AG04449 (cell line): Measurements from ENCODE around the gene MLH1.
A peak's percentile ranks its signal among the peaks of the same experiment; 100 is the strongest.

Experiments
- CTCF ChIA-PET: fragments of 350-600 bp; formaldehyde crosslinking; extraction: SDS; loops from one replicate; lab custom pipeline; 2021; ENCODE audit warnings: antibody characterized with exemption; lab: Yijun Ruan, JAX
- POLR2A ChIA-PET: fragments of 400-600, 350-600 bp; formaldehyde crosslinking; extraction: SDS; loops from one replicate; lab custom pipeline; 2020; ENCODE audit warnings: antibody characterized with exemption, inconsistent platforms; lab: Yijun Ruan, JAX
- DNase-seq: peaks from one replicate; pipeline ENCODE4 v3.0.0-alpha.2; 2010; ENCODE audit warnings: low read depth, low spot score
- H3K4me3 ChIP-seq: 2 replicates; pipeline ENCODE4 v1.5.1; 2011; ENCODE audit warnings: low read depth, mild to moderate bottlenecking, control low read depth, low read length
- TF ChIP-seq, protein P1 (sequence below): IDR thresholded peaks from one replicate; pipeline ENCODE4 v1.5.1; 2011; ENCODE audit warnings: mild to moderate bottlenecking, moderate library complexity, low read length, control low read depth, inconsistent platforms; ENCODE audit not compliant: insufficient read depth; ENCODE audit errors: missing control alignments

The MLH1 gene

DNA sequence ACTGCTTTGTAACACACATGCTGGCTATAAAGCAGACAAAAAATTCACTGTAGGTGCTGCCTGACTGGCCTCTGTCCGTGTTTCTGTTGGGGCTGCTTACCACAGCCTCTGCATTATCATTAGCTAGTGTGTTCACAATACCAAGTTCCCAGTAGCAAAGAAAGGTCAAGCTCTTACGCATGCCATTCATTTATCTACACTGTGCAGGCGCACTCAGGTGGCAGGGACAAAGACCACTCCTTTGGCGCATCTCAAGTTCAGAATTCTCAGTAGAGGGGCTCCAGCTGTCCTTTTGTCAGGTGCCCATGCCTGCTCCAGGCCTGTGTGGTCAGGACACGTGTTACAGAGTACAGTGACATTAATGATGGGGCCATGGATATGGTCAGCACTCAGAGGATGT lies 22.3 kb downstream of the MLH1 start:
- DNase-seq: no peak
- POLR2A ChIA-PET: no interaction called here
- no peak overlapping the region for H3K4me3 ChIP-seq
- CTCF ChIA-PET: interaction anchor here (1.0 to 1.5 kb wide), 3 partner anchors 9 to 16 kb away, joined by 3 to 6 read pairs (median 4); no protein-coding TSS in a partner anchor
- TF ChIP-seq, protein P1, sequence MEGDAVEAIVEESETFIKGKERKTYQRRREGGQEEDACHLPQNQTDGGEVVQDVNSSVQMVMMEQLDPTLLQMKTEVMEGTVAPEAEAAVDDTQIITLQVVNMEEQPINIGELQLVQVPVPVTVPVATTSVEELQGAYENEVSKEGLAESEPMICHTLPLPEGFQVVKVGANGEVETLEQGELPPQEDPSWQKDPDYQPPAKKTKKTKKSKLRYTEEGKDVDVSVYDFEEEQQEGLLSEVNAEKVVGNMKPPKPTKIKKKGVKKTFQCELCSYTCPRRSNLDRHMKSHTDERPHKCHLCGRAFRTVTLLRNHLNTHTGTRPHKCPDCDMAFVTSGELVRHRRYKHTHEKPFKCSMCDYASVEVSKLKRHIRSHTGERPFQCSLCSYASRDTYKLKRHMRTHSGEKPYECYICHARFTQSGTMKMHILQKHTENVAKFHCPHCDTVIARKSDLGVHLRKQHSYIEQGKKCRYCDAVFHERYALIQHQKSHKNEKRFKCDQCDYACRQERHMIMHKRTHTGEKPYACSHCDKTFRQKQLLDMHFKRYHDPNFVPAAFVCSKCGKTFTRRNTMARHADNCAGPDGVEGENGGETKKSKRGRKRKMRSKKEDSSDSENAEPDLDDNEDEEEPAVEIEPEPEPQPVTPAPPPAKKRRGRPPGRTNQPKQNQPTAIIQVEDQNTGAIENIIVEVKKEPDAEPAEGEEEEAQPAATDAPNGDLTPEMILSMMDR: no peak

DNA sequence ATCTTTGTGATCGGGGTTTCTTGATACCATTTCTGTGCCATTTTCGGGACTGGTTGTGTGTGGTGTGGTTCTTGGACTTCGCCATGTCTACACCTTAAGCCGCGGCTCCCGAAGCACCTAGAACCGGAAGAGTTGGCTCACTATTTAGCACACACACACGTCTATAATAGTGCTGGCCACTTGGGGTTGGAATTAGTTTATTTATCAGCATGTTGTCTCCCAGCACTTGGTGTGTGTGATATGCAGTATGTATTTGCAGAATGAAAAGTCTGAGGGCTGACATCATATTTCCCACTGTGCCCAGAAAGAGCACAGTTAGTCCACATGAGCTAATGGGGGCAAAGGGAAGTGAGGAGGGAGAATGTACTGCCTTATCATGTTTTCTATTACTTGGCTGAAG lies 23.6 kb downstream of the MLH1 start:
- POLR2A ChIA-PET: no interaction called here
- no peak for DNase-seq
- H3K4me3 ChIP-seq: no peak overlapping the region
- TF ChIP-seq, protein P1: no peak
- CTCF ChIA-PET: no interaction called here

DNA sequence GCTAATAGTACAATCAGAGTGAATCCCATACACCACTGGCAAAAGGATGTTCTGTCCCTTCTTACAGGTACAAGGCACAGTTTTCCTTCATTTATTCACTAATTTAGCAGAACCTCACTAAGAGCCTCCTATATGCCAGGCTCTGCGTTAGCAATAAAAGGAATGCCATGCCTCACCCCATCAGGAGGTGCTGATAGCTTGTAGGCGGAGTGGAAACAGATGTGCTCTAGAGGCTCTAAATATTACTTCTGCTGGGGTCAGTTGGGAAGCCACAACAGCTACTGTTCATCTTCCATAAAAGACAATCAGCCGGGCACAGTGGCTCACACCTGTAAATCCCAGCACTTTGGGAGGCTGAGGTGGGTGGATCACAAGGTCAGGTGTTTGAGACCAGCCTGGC lies 24.4 kb downstream of the MLH1 start:
- TF ChIP-seq, protein P1: no peak
- ChIA-PET CTCF (interaction anchor here (0.9 kb wide), 1 partner anchor 206 kb away, joined by 3 read pairs; no protein-coding TSS in a partner anchor), POLR2A (no interaction called here)
- no peak for DNase-seq
- no peak overlapping the region for H3K4me3 ChIP-seq

DNA sequence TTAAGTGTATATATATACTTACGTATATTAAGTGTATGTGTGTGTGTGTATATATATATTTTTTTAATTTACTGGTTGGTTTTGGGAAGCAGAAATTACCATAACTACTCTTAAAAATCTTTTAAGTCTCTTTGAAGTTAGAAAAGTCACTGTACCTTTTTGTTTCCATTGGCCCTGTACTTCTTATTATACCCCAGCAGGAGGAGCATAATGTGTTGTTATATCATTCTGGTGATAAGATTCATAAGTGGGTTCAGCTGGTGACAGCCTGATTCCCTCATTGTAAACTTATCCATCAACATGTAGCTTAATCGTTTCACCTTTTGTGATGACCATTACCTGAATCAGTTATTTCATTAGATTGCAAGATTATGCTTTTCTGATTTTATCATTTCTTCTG lies 30.8 kb downstream of the MLH1 start:
- CTCF ChIA-PET: interaction anchor here (0.6 to 7.3 kb wide), 22 partner anchors 9 to 233 kb away, joined by 3 to 92 read pairs (median 4); partner anchors contain the start of genes EPM2AIP1 and MLH1
- POLR2A ChIA-PET: no interaction called here
- TF ChIP-seq, protein P1: peak; percentile 17
- no peak for DNase-seq
- H3K4me3 ChIP-seq: no peak overlapping the region

DNA sequence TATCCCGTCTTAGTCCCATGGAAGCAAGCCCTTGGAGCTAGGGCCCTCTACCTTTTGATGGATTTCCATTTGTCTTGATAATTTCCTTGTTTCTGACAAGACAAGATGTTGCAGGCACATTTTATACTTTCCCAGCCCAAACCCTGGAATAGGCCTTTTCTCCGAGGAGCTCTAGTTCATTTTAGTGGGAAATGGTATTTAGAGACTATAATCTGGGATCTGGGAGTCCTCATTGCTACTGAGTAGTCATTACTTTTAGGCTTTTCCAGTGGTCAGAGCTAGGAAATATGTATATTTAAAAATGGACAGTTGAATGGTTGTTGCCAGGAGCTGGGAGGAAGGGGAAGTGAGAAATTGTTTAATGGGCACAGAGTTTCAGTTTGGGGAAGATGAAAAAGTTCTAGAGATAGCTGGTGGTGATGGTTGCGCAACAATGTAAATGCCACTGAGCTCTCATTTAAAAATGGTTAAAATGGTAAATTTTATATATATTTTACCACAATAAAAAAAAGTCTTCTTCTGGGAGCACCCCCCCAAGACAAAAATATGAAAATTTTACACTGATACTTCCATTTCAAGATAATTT lies 31.6 kb downstream of the MLH1 start:
- TF ChIP-seq, protein P1: no peak
- ChIA-PET POLR2A (no interaction called here), CTCF (interaction anchor here (0.6 to 7.3 kb wide), 23 partner anchors 9 to 232 kb away, joined by 3 to 92 read pairs (median 4); partner anchors contain the start of genes EPM2AIP1, LRRFIP2 and MLH1)
- no peak overlapping the region for H3K4me3 ChIP-seq
- DNase-seq: no peak

DNA sequence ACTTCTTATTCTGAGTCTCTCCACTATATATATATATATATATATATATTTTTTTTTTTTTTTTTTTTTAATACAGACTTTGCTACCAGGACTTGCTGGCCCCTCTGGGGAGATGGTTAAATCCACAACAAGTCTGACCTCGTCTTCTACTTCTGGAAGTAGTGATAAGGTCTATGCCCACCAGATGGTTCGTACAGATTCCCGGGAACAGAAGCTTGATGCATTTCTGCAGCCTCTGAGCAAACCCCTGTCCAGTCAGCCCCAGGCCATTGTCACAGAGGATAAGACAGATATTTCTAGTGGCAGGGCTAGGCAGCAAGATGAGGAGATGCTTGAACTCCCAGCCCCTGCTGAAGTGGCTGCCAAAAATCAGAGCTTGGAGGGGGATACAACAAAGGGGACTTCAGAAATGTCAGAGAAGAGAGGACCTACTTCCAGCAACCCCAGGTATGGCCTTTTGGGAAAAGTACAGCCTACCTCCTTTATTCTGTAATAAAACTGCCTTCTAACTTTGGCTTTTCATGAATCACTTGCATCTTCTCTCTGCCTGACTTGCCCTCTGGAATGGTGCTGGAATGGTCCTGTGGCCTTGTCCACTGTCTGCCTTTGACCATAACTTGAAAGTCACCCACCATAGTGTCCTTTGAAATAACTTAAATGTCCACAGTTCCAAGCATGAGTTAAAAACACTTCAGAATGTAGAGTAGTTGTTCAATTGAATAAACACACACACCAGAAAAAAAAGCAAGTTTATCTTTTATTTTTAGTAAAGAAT lies 32.4 kb downstream of the MLH1 start:
- no peak for DNase-seq
- TF ChIP-seq, protein P1: no peak
- H3K4me3 ChIP-seq: no peak overlapping the region
- ChIA-PET CTCF (interaction anchor here (0.7 to 7.3 kb wide), 9 partner anchors 9 to 231 kb away, joined by 3 to 92 read pairs (median 6); partner anchors contain the start of genes EPM2AIP1, LRRFIP2 and MLH1), POLR2A (no interaction called here)
